MM.1S (cell line): Measurements from ENCODE around the gene RPL10.

Experiments
- DNase-seq: peaks from one replicate; pipeline ENCODE4 v3.0.0-alpha.2; 2015
- H2AFZ ChIP-seq: fragments of 300-600 bp; sonication (generic); 2 replicates; pipeline ENCODE4 v1.6.0; 2016; ENCODE audit warnings: antibody characterized with exemption, low read length
- H3F3A ChIP-seq: fragments of 300-600 bp; sonication (generic); 2 replicates; pipeline ENCODE4 v1.6.1; 2016; ENCODE audit warnings: mild to moderate bottlenecking, antibody characterized with exemption, low read length, moderate library complexity, mixed read lengths; ENCODE audit not compliant: insufficient read depth
- H3K27ac ChIP-seq: fragments of 300-600 bp; sonication (generic); 2 replicates; pipeline ENCODE4 v1.5.1; 2016; ENCODE audit warnings: mild to moderate bottlenecking, low read length
- H3K27me3 ChIP-seq: fragments of 300-600 bp; sonication (generic); replicated peaks from 2 replicates; pipeline ENCODE4 v1.6.0; 2016; ENCODE audit warnings: low read length; ENCODE audit not compliant: insufficient read depth
- H3K36me3 ChIP-seq: fragments of 300-600 bp; sonication (generic); replicated peaks from 2 replicates; pipeline ENCODE4 v1.6.1; 2016; ENCODE audit warnings: mild to moderate bottlenecking, low read length, mixed read lengths; ENCODE audit not compliant: insufficient read depth
- H3K4me1 ChIP-seq: fragments of 300-600 bp; sonication (generic); 2 replicates; pipeline ENCODE4 v1.6.1; 2016; ENCODE audit warnings: low read length, mixed read lengths
- H3K4me2 ChIP-seq: fragments of 300-600 bp; sonication (generic); 2 replicates; pipeline ENCODE4 v1.6.0; 2016; ENCODE audit warnings: low read depth, low read length
- H3K4me3 ChIP-seq: fragments of 300-600 bp; sonication (generic); 2 replicates; pipeline ENCODE4 v1.5.1; 2016; ENCODE audit warnings: low read length, mixed read lengths
- H3K79me2 ChIP-seq: fragments of 300-600 bp; sonication (generic); 2 replicates; pipeline ENCODE4 v1.6.1; 2016; ENCODE audit warnings: mixed run types, low read length, mixed read lengths
- H3K9ac ChIP-seq: fragments of 300-600 bp; sonication (generic); 2 replicates; pipeline ENCODE4 v1.6.1; 2016; ENCODE audit warnings: low read length, mixed read lengths
- H3K9me2 ChIP-seq: fragments of 300-600 bp; sonication (generic); replicated peaks from 2 replicates; pipeline ENCODE4 v1.6.1; 2016; ENCODE audit warnings: mild to moderate bottlenecking, low read length, mixed read lengths; ENCODE audit not compliant: insufficient read depth
- H3K9me3 ChIP-seq: fragments of 300-600 bp; sonication (generic); replicated peaks from 2 replicates; pipeline ENCODE4 v1.6.1; 2016; ENCODE audit warnings: mild to moderate bottlenecking, low read length, mixed read lengths; ENCODE audit not compliant: insufficient read depth
- H4K20me1 ChIP-seq: fragments of 300-600 bp; sonication (generic); 2 replicates; pipeline ENCODE4 v1.6.1; 2016; ENCODE audit warnings: mild to moderate bottlenecking, low read length, moderate library complexity, mixed read lengths; ENCODE audit not compliant: insufficient read depth
- EZH2 ChIP-seq: fragments of 300-600 bp; sonication (generic); optimal IDR thresholded peaks from 2 replicates; pipeline ENCODE3; 2017; ENCODE audit warnings: low read depth, mild to moderate bottlenecking, antibody characterized with exemption, low read length, mixed read lengths
- EZH2phosphoT487 ChIP-seq: fragments of 300-600 bp; sonication (generic); IDR thresholded peaks from 2 replicates; pipeline ENCODE4 v1.6.1; 2018; ENCODE audit warnings: antibody characterized with exemption, low read length
- TF ChIP-seq, protein P1 (sequence below): fragments of 300-600 bp; sonication (generic); IDR thresholded peaks from 2 replicates; pipeline ENCODE4 v1.5.1; 2016; ENCODE audit warnings: antibody characterized with exemption, low read length, mixed read lengths

Gene RPL10

DNA sequence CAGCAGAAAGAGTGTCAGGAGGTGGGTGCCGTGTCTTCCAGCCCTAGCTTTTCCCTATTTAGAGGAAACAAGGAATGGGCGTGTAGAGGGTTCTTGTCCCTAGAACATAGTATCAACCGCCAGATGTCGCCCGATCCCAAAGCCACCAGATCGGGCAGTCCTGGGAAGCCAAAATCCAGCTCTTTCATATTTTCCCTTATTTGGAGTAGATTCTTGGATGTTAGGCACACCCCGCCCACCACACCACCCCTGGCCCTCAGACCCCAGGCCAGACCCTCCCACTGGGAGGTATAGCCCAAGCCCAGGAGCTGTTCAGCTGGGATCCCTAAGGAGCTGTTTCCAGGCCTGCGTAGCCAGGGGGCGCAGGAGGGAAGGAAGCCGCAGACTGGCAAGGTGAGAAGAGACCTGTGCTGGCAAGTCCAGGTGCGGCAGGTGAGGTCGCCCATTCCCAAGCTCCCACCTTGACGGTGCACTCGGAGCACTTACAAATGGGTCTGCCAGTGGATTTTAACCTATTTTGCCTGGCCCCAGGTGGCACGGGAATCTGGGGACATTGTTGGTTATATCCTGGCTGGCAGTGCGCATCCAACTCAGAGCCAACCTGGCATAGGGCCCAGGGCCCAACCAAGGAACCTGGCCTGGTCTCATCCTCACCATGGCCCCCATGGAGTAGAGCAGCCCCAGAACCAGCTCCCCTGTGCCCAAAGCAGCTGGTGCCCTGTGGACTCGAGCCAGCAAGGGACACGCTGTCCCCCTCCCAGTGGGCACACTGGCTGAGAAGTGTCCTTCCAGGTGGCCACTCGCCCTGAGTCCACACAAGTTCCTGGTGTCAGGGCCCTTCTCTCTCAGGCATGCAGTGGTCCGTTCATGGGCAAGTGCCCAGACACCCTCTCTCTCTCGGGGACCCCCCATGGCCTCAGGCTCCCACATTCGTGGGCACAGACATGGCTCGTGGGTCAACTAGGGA, 24.6 kb upstream of the RPL10 start:
- Histone ChIP-seq H4K20me1 (no peaks in the 10 kb centered on the region), H3K4me3 (peak overlapping the region; percentile 50), H3K9me2 (no peaks in the 10 kb centered on the region), H3K4me1 (peaks cover 11% of the 10 kb centered on the region; the same call in 1 of the 2 replicates), H3K27ac (no peak overlapping the region), H3K9ac (peak overlapping the region; percentile 55), H3K9me3 (no peaks in the 10 kb centered on the region), H3K4me2 (peak overlapping the region; percentile 69), H2AFZ (0 out of 2 replicates have a peak overlapping the region, but pooled peaks have one; percentile 53), H3F3A (peaks cover 4% of the 10 kb centered on the region; the same call in 1 of the 2 replicates), H3K36me3 (no peaks in the 10 kb centered on the region), H3K79me2 (peaks cover 20% of the 10 kb centered on the region), H3K27me3 (no peaks in the 10 kb centered on the region)
- TF ChIP-seq, protein P1, sequence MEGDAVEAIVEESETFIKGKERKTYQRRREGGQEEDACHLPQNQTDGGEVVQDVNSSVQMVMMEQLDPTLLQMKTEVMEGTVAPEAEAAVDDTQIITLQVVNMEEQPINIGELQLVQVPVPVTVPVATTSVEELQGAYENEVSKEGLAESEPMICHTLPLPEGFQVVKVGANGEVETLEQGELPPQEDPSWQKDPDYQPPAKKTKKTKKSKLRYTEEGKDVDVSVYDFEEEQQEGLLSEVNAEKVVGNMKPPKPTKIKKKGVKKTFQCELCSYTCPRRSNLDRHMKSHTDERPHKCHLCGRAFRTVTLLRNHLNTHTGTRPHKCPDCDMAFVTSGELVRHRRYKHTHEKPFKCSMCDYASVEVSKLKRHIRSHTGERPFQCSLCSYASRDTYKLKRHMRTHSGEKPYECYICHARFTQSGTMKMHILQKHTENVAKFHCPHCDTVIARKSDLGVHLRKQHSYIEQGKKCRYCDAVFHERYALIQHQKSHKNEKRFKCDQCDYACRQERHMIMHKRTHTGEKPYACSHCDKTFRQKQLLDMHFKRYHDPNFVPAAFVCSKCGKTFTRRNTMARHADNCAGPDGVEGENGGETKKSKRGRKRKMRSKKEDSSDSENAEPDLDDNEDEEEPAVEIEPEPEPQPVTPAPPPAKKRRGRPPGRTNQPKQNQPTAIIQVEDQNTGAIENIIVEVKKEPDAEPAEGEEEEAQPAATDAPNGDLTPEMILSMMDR: no peak
- TF ChIP-seq EZH2 (no peak), EZH2phosphoT487 (no peak)
- no peak for DNase-seq

DNA sequence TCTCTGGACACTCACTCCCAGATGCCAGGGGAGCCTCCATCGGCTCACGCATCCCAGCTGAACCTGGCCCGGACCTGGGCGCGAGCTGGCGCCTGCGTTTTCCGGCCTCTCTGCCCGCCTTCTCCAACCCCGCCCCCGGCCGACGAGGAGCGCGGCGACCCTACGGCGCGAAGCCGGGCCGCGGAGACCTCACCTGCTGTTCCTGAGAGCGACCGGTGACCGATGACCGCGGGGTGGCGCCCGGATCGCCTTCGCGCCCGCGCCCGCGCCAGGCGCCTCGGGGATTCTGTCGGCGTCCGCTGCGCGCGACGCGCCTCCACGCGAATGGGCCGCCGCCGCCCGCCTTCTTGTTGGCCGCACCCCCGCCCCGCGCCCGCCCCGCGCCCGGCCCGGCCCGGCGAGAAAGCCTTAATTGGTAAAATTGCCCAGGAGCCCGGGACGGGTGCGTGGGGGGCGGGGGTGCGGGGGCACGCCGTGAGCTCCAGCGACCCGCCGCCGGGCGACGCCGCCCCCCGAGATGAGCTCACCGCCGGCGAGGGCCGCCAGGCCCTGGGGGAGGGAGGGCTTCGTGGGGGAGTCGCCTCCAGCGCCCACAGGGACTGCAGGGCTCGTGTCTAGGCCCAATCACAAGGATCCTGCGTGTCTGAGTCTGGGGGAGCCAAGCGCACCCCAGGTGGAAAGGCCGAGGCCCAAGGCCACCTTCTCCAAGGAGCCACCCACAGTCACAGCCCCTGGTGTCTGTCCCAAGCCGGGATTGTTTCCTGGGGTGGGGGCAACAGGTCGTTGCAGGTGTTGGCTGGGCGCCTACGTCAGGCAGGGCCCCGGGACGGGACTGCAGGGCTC, 23.6 kb upstream of the RPL10 start, which contains the start of gene FLNA:
FLNA (minus strand) TSS at position 322 of the 843 bp plus-strand sequence. CDS start 3,389 bp downstream, outside the sequence.
- H3K4me3 ChIP-seq: peak within 1 kb of the TSS; percentile 50
- peak; percentile 34 for DNase-seq
- H3K9me3 ChIP-seq: no peaks in the 10 kb centered on the region
- H2AFZ ChIP-seq: 0 out of 2 replicates have a peak within 1 kb of the TSS, but pooled peaks have one; percentile 53
- no peaks in the 10 kb centered on the region for H4K20me1 ChIP-seq
- H3K9ac ChIP-seq: peak within 1 kb of the TSS; percentile 55
- H3K36me3 ChIP-seq: no peaks in the 10 kb centered on the region
- peak within 1 kb of the TSS; percentile 69 for H3K4me2 ChIP-seq
- H3K27me3 ChIP-seq: no peaks in the 10 kb centered on the region
- TF ChIP-seq EZH2 (no peak), EZH2phosphoT487 (no peak)
- TF ChIP-seq, protein P1: 0 out of 2 replicates have a peak, but pooled peaks have one; percentile 13
- no peaks in the 10 kb centered on the region for H3K9me2 ChIP-seq
- H3K79me2 ChIP-seq: peaks cover 16% of the 10 kb centered on the region
- peaks cover 8% of the 10 kb centered on the region; the same call in 1 of the 2 replicates for H3K4me1 ChIP-seq
- H3K27ac ChIP-seq: no peak within 1 kb of the TSS
- H3F3A ChIP-seq: peaks cover 4% of the 10 kb centered on the region; the same call in 1 of the 2 replicates

DNA sequence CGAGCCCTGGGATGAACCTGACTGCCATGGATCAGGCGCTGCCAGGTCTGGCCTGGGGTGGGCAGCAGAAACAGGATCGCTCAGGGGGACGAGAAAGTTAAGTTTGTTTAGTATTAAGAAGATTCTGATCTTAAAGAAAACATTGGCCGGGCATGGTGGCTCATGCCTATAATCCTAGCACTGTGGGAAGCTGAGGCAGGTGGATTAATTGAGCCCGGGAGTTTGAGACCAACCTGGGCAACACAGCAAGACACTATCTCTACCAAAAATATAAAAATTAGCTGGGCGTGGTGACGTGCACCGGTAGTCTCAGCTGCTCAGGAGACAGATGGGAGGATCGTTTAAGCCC, 23.0 kb upstream of the RPL10 start:
- Histone ChIP-seq H3F3A (peaks cover 4% of the 10 kb centered on the region; the same call in 1 of the 2 replicates), H3K4me2 (peak overlapping the region; percentile 18; the same call in 1 of the 2 replicates), H3K9ac (no peak overlapping the region), H3K79me2 (peaks cover 16% of the 10 kb centered on the region), H3K27me3 (no peaks in the 10 kb centered on the region), H2AFZ (no peak overlapping the region), H3K9me2 (no peaks in the 10 kb centered on the region), H3K4me1 (peaks cover 8% of the 10 kb centered on the region; the same call in 1 of the 2 replicates), H3K9me3 (no peaks in the 10 kb centered on the region), H3K27ac (no peak overlapping the region), H3K4me3 (no peak overlapping the region), H3K36me3 (no peaks in the 10 kb centered on the region), H4K20me1 (no peaks in the 10 kb centered on the region)
- no peak for DNase-seq
- TF ChIP-seq, protein P1: no peak
- no peak for TF ChIP-seq EZH2phosphoT487
- TF ChIP-seq EZH2: no peak
